ENCODE results near the gene TRIM5.
"Not testable (repeated sequence)": the region's sequence is repeated elsewhere in the genome, so short reads cannot be mapped to it uniquely, and the experiment has no call there.

The TRIM5 gene

DNA sequence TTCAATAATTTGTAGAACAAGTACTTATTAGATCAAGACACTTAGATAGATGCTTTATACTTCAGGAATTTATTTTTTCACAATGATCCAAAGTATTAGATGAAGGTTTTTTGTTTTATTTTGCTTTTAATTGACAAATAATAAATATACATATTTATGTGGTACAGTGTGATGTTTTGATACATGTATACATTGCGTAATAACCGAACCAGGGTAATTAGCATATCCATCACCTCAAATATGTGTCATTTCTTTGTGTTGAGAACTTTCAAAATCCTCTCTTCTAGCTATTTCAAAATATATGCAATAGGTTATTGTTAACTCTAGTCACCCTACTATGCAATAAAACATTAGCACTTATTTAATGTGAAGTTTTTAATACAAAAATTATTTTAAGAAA is 21.4 kb downstream of the TRIM5 start:
- TF ChIP-seq POLR2AphosphoS5 (IDR thresholded peaks at IDR 0.05; ENCODE audit: low read depth): no peak
- Histone ChIP-seq H3K27me3 (ENCODE audit: insufficient read depth, poor library complexity, severe bottlenecking) (no peaks in the 10 kb centered on the region), H3K27ac (replicated peaks) (no peak overlapping the region), H3K4me3 (replicated peaks; ENCODE audit: insufficient read depth, low read length) (no peak overlapping the region)
- no peak for DNase-seq (ENCODE audit: low read depth in 1 of 2, low spot score in 1 of 2)

DNA sequence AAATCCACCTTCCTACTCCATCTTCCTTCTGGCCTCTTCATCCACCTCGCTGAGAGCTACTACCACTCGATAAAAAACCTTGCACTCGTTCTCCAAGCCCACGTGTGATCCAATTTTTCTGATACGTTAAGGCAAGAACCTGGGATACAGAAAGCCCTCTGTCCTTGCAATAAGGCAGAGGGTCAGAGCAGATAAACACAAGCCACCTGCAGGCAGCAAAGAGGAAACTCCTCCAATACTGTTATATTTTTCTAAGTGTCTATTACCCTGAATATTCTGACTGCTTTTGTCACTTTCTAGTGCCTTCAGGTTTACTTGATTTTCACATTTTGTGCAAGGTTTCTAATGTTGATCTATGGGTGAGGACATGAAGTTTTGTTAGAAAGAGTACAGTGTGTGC is 26.6 kb downstream of the TRIM5 start:
- Histone ChIP-seq H3K27me3 (ENCODE audit: insufficient read depth, poor library complexity, severe bottlenecking) (no peaks in the 10 kb centered on the region), H3K4me3 (replicated peaks; ENCODE audit: insufficient read depth, low read length) (no peak overlapping the region)

DNA sequence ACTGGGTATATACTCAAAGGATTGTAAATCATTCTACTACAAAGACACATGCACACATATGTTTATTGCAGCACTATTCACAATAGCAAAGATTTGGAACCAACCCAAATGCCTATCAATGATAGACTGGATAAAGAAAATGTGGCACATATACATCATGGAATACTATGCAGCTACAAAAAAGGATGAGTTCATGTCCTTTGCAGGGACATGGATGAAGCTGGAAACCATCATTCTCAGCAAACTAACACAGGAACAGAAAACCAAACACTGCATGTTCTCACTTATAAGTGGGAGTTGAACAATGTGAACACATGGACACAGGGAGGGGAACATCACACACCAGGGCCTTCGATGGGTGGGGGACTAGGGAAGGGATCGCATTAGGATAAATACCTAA is 27.9 kb downstream of the TRIM5 start:
- H3K27ac ChIP-seq (replicated peaks); H3K4me3 ChIP-seq (replicated peaks; ENCODE audit: insufficient read depth, low read length); DNase-seq (ENCODE audit: low read depth in 1 of 2, low spot score in 1 of 2); H3K27me3 ChIP-seq (ENCODE audit: insufficient read depth, poor library complexity, severe bottlenecking): not testable (repeated sequence)

More for the DNA sequence above, 26.6 kb downstream of the TRIM5 start:
- DNase-seq (ENCODE audit: low read depth in 1 of 2, low spot score in 1 of 2): no peak
- no peak for TF ChIP-seq GABPA (IDR thresholded peaks at IDR 0.05; ENCODE audit: low read depth)
- no peak for TF ChIP-seq POLR2AphosphoS5 (IDR thresholded peaks at IDR 0.05; ENCODE audit: low read depth)
- TF ChIP-seq, protein P1, sequence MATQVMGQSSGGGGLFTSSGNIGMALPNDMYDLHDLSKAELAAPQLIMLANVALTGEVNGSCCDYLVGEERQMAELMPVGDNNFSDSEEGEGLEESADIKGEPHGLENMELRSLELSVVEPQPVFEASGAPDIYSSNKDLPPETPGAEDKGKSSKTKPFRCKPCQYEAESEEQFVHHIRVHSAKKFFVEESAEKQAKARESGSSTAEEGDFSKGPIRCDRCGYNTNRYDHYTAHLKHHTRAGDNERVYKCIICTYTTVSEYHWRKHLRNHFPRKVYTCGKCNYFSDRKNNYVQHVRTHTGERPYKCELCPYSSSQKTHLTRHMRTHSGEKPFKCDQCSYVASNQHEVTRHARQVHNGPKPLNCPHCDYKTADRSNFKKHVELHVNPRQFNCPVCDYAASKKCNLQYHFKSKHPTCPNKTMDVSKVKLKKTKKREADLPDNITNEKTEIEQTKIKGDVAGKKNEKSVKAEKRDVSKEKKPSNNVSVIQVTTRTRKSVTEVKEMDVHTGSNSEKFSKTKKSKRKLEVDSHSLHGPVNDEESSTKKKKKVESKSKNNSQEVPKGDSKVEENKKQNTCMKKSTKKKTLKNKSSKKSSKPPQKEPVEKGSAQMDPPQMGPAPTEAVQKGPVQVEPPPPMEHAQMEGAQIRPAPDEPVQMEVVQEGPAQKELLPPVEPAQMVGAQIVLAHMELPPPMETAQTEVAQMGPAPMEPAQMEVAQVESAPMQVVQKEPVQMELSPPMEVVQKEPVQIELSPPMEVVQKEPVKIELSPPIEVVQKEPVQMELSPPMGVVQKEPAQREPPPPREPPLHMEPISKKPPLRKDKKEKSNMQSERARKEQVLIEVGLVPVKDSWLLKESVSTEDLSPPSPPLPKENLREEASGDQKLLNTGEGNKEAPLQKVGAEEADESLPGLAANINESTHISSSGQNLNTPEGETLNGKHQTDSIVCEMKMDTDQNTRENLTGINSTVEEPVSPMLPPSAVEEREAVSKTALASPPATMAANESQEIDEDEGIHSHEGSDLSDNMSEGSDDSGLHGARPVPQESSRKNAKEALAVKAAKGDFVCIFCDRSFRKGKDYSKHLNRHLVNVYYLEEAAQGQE (IDR thresholded peaks at IDR 0.05; ENCODE audit: insufficient replicate concordance, low read depth): no peak
- TF ChIP-seq, protein P2, sequence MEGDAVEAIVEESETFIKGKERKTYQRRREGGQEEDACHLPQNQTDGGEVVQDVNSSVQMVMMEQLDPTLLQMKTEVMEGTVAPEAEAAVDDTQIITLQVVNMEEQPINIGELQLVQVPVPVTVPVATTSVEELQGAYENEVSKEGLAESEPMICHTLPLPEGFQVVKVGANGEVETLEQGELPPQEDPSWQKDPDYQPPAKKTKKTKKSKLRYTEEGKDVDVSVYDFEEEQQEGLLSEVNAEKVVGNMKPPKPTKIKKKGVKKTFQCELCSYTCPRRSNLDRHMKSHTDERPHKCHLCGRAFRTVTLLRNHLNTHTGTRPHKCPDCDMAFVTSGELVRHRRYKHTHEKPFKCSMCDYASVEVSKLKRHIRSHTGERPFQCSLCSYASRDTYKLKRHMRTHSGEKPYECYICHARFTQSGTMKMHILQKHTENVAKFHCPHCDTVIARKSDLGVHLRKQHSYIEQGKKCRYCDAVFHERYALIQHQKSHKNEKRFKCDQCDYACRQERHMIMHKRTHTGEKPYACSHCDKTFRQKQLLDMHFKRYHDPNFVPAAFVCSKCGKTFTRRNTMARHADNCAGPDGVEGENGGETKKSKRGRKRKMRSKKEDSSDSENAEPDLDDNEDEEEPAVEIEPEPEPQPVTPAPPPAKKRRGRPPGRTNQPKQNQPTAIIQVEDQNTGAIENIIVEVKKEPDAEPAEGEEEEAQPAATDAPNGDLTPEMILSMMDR (IDR thresholded peaks at IDR 0.05; ENCODE audit: insufficient read depth, low read length): no peak
- TF ChIP-seq SPI1 (IDR thresholded peaks at IDR 0.05; ENCODE audit: borderline replicate concordance, low read depth): no peak
- no peak overlapping the region for H3K27ac ChIP-seq (replicated peaks)

DNA sequence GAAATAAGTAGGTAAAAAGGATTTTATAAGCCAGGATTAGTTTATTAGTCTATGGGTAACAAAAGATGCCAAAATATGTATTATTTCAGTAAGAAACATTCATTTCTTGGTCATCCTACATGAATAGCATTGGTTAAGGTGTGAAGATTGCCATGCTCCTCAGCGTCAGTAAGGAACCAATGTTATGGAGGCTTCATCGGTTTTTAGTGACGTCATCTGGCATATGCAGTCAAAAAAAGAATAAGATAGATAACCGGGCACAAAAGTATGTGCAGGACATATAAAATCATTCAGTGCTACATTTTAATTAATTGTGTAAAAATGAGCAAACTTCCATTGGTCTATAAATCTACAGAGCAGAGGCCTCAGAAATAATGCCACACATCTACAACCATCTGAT is 29.4 kb downstream of the TRIM5 start:
- TF ChIP-seq, protein P1 (IDR thresholded peaks at IDR 0.05; ENCODE audit: insufficient replicate concordance, low read depth): no peak
- no peak for TF ChIP-seq SPI1 (IDR thresholded peaks at IDR 0.05; ENCODE audit: borderline replicate concordance, low read depth)
- TF ChIP-seq, protein P2 (IDR thresholded peaks at IDR 0.05; ENCODE audit: insufficient read depth, low read length): no peak
- TF ChIP-seq POLR2AphosphoS5 (IDR thresholded peaks at IDR 0.05; ENCODE audit: low read depth): no peak
- TF ChIP-seq GABPA (IDR thresholded peaks at IDR 0.05; ENCODE audit: low read depth): no peak
- H3K27ac ChIP-seq (replicated peaks): no peak overlapping the region
- H3K27me3 ChIP-seq (ENCODE audit: insufficient read depth, poor library complexity, severe bottlenecking): no peaks in the 10 kb centered on the region
- H3K4me3 ChIP-seq (replicated peaks; ENCODE audit: insufficient read depth, low read length): no peak overlapping the region
- no peak for DNase-seq (ENCODE audit: low read depth in 1 of 2, low spot score in 1 of 2)

DNA sequence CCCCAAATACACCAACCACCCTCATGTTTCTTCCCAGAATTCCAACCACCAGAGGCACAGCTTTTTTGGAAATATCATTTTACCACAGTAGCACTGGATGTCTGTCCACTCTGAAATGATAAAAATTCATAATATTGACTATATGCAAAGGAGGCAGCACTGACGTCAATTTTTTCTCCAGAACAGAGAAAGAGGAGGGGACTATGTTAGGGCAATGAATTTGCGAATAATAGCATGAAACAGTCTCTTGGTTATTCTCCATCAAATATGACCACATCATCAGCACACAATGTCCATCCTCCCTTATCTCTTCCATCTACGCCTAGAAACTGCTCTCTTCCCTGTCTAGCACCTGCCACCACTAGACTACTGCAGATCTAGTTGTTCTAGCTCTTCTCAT is 38.7 kb downstream of the TRIM5 start:
- no peak for TF ChIP-seq POLR2AphosphoS5 (IDR thresholded peaks at IDR 0.05; ENCODE audit: low read depth)
- TF ChIP-seq SPI1 (IDR thresholded peaks at IDR 0.05; ENCODE audit: borderline replicate concordance, low read depth): no peak
- TF ChIP-seq, protein P2 (IDR thresholded peaks at IDR 0.05; ENCODE audit: insufficient read depth, low read length): no peak
- TF ChIP-seq GABPA (IDR thresholded peaks at IDR 0.05; ENCODE audit: low read depth): no peak
- TF ChIP-seq, protein P1 (IDR thresholded peaks at IDR 0.05; ENCODE audit: insufficient replicate concordance, low read depth): no peak

More for the DNA sequence above, 38.7 kb downstream of the TRIM5 start:
- Histone ChIP-seq H3K27ac (replicated peaks) (no peak overlapping the region), H3K4me3 (replicated peaks; ENCODE audit: insufficient read depth, low read length) (no peak overlapping the region), H3K27me3 (ENCODE audit: insufficient read depth, poor library complexity, severe bottlenecking) (no peaks in the 10 kb centered on the region)
- no peak for DNase-seq (ENCODE audit: low read depth in 1 of 2, low spot score in 1 of 2)

All from HL-60 (cell line).